HG02642 (cell line): ENCODE data around the gene NDUFV2.

ENCODE experiments used
- ATAC-seq: cut with Tn5 transposase; IDR thresholded peaks from one replicate; pipeline ENCODE4 v1.9.1; 2021; ENCODE audit warnings: mild to moderate bottlenecking; ENCODE audit not compliant: unreplicated experiment, poor library complexity

Gene NDUFV2

GRCh38 chr18:9113468-9114149 lies 11.1 kb downstream of the NDUFV2 start:
- no peak for ATAC-seq

- ATAC-seq, result no peak
Measured at GRCh38 chr18:9115984-9116383, 13.5 kb downstream of the NDUFV2 start.

GRCh38 chr18:9117980-9118841 lies 15.7 kb downstream of the NDUFV2 start:
- no peak for ATAC-seq

- no peak for ATAC-seq
Measured at GRCh38 chr18:9120796-9121195, 18.3 kb downstream of the NDUFV2 start.

GRCh38 chr18:9123520-9123919 lies 21.0 kb downstream of the NDUFV2 start:
- ATAC-seq, result no peak

- no peak for ATAC-seq
Measured at GRCh38 chr18:9124824-9125223, 22.3 kb downstream of the NDUFV2 start.

- ATAC-seq, result no peak
Measured at GRCh38 chr18:9126337-9126736, 23.8 kb downstream of the NDUFV2 start.

GRCh38 chr18:9130195-9130594 lies 27.7 kb downstream of the NDUFV2 start:
- no peak for ATAC-seq

GRCh38 chr18:9130806-9131205 lies 28.3 kb downstream of the NDUFV2 start:
- ATAC-seq, result no peak

- ATAC-seq, result no peak
Measured at GRCh38 chr18:9132628-9133027, 30.1 kb downstream of the NDUFV2 start.

GRCh38 chr18:9133225-9133624 lies 30.7 kb downstream of the NDUFV2 start:
- ATAC-seq, result no peak

- ATAC-seq, result no peak
Measured at GRCh38 chr18:9135081-9135911, 32.8 kb downstream of the NDUFV2 start.

GRCh38 chr18:9135912-9136314 lies 33.4 kb downstream of the NDUFV2 start:
- ATAC-seq, result peak; percentile 17

- ATAC-seq, result peak; percentile 79
Measured at GRCh38 chr18:9136315-9137155, 34.0 kb downstream of the NDUFV2 start, which contains the start of gene ANKRD12. ANKRD12 (plus strand) TSS chr18:9136781; CDS start chr18:9182433, 45,652 bp downstream.

- ATAC-seq, result peak; percentile 45
Measured at GRCh38 chr18:9137168-9138066, 34.9 kb downstream of the NDUFV2 start.

GRCh38 chr18:9139400-9140039 lies 37.0 kb downstream of the NDUFV2 start:
- ATAC-seq, result no peak

- ATAC-seq, result no peak
Measured at GRCh38 chr18:9140381-9140780, 37.9 kb downstream of the NDUFV2 start.

GRCh38 chr18:9140984-9141383 lies 38.5 kb downstream of the NDUFV2 start:
- ATAC-seq, result no peak
